Psoas muscle (tissue), 8 donors: ENCODE results near the gene TPGS1. TPM values are rescaled to one million over a fixed set of nuclear protein-coding genes. Genes with fewer than 3 reads are reported as not detected.

ENCODE experiments used
- ATAC-seq, 4 donors: fragments of 200-7000 bp; cut with Tn5 transposase; one replicate each; pipeline ENCODE4 v1.9.1; 2020; ENCODE audit warnings: moderate library complexity in 3 of 4, mild to moderate bottlenecking in 2 of 4
- DNase-seq, 2 donors: peaks; one replicate each; pipeline ENCODE4 v3.0.0-alpha.2; 2020
- H3K27ac ChIP-seq: fragments of 200-600 bp; one replicate; pipeline ENCODE4 v1.8.0; 2022
- H3K27me3 ChIP-seq, 3 donors: fragments of 200-600 bp in 1 of 3; one replicate each; pipeline versions ENCODE4 v1.6.1 to v1.8.0; 2013 to 2022; ENCODE audit warnings: low read length in 2 of 3, mild to moderate bottlenecking in 2 of 3, moderate library complexity in 1 of 3; ENCODE audit not compliant: insufficient read depth in 3 of 3
- H3K36me3 ChIP-seq, 2 donors: fragments of 200-600 bp in 1 of 2; one replicate each; pipeline versions ENCODE4 v1.6.1 to v1.8.0; 2013 to 2022; ENCODE audit warnings: low read depth in 1 of 2, mild to moderate bottlenecking in 1 of 2, moderate library complexity in 1 of 2; ENCODE audit not compliant: insufficient read depth in 1 of 2
- H3K4me1 ChIP-seq: fragments of 200-600 bp; one replicate; pipeline ENCODE4 v1.8.0; 2022
- H3K4me3 ChIP-seq: fragments of 200-600 bp; one replicate; pipeline ENCODE4 v1.8.0; 2022; ENCODE audit warnings: mild to moderate bottlenecking
- H3K9me3 ChIP-seq: fragments of 200-600 bp; one replicate; pipeline ENCODE4 v1.8.0; 2022
- WGBS, 3 donors: extraction: QIAGEN DNeasy Blood & Tissue Kit; methylation state at CpG; one replicate each; pipeline versions ENCODE4 v1.1.6 to v1.1.7; 2013; 5-methylcytosine and 5-hydroxymethylcytosine counted together
- intact Hi-C, 2 donors: fragments of 100-400 bp; cut with DNase I; formaldehyde crosslinking; loops; one replicate each; pipeline versions ENCODE4 v1.11.0 to v1.14.2; 2022
- polyA plus RNA-seq, 3 donors: library from polyadenylated mRNA; stranded (reverse); fragments of 200-250 nt; gene quantifications; one replicate each; pipeline ENCODE4 v1.2.3, GENCODE V29; 2013
- total RNA-seq, 4 donors: library from RNA; stranded (reverse); fragmentation: NEBNext Ultra II Directional in 2 of 4; extraction: Animal tissue kit (Norgen Biotek cat#: 25700) in 2 of 4; gene quantifications; one replicate each; pipeline versions ENCODE4 v1.2.1 to v1.2.4, GENCODE V29; 2021 to 2023
- TF ChIP-seq, protein P1 (sequence below): fragments of 200-600 bp; IDR thresholded peaks from one replicate; pipeline ENCODE4 v1.8.0; 2022; ENCODE audit warnings: antibody characterized with exemption
- donor health status: healthy with polysubstance abuse.
- donor health status: DM: no; HTN: no; CAD: no; lungs with moderate emphysema.
- donor health status: Bipolar disorder and iron deficiency.
- donor health status: healthy.
- donor health status: DM: yes; HTN: yes; CAD: no.
- donor health status: DM: no; HTN: no; CAD: no.
- donor health status: DM: no; HTN: no; CAD: no.
- donor health status: DM: yes; HTN: yes; CAD: no.

The TPGS1 gene
- total and polyA plus RNA-seq, 7 donors = 8.9 to 16.6 (median 10.6) TPM

DNA sequence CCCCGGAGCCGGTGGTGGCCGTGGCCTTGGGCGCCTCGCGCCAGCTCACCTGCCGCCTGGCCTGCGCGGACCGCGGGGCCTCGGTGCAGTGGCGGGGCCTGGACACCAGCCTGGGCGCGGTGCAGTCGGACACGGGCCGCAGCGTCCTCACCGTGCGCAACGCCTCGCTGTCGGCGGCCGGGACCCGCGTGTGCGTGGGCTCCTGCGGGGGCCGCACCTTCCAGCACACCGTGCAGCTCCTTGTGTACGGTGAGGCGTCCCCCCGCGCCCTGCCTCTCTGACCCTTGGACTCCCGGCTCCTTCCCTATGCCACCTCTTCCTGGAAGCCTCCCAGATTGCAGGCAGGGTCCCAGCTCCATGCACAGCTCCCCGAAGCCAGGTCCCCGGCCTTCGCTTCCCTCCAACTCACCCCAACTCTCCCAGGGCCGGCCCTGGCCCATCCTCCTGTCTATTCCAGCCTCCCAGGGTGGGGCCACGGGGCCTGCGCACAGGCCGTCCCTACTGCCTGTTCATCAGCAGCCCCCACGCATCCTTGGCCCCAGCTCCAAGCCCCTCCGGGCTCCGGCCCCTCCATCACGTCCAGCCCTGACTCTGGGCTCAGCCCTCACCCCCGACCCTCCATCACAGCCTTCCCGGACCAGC is 9.3 kb upstream of the TPGS1 start:
- TF ChIP-seq, protein P1, sequence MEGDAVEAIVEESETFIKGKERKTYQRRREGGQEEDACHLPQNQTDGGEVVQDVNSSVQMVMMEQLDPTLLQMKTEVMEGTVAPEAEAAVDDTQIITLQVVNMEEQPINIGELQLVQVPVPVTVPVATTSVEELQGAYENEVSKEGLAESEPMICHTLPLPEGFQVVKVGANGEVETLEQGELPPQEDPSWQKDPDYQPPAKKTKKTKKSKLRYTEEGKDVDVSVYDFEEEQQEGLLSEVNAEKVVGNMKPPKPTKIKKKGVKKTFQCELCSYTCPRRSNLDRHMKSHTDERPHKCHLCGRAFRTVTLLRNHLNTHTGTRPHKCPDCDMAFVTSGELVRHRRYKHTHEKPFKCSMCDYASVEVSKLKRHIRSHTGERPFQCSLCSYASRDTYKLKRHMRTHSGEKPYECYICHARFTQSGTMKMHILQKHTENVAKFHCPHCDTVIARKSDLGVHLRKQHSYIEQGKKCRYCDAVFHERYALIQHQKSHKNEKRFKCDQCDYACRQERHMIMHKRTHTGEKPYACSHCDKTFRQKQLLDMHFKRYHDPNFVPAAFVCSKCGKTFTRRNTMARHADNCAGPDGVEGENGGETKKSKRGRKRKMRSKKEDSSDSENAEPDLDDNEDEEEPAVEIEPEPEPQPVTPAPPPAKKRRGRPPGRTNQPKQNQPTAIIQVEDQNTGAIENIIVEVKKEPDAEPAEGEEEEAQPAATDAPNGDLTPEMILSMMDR = no peak
- ATAC-seq = peak in 2 of 4 donors; percentile 19 to 20
- Histone ChIP-seq H3K36me3 (no peaks in the 10 kb centered on the region), H3K4me3 (no peak overlapping the region), H3K27ac (no peak overlapping the region), H3K9me3 (no peaks in the 10 kb centered on the region), H3K27me3 (peaks cover 0 to 34% (median 22%) of the 10 kb centered on the region in 3 donors), H3K4me1 (no peaks in the 10 kb centered on the region)
- 7 to 10% (median 10%) methylated on average over 28 to 50 of the region's 50 CpGs for WGBS, 3 donors
- peak; percentile 7 to 48 for DNase-seq
- intact Hi-C loops = no loop called here

DNA sequence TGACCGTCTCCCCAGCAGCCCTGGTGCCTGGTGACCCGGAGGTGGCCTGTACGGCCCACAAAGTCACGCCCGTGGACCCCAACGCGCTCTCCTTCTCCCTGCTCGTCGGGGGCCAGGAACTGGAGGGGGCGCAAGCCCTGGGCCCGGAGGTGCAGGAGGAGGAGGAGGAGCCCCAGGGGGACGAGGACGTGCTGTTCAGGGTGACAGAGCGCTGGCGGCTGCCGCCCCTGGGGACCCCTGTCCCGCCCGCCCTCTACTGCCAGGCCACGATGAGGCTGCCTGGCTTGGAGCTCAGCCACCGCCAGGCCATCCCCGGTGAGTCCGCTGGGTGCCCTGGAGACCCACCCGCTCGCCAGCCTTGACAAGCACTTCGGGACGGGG is 8.8 kb upstream of the TPGS1 start:
- no peaks in the 10 kb centered on the region for H3K36me3 ChIP-seq
- WGBS, 3 donors = 14 to 23% (median 18%) methylated on average over 12 to 26 of the region's 26 CpGs
- no peaks in the 10 kb centered on the region for H3K9me3 ChIP-seq
- H3K4me1 ChIP-seq = no peaks in the 10 kb centered on the region
- DNase-seq (peak in 1 of 2 donors; percentile 4), ATAC-seq (no peak)
- peaks cover 0 to 34% (median 22%) of the 10 kb centered on the region in 3 donors for H3K27me3 ChIP-seq
- H3K27ac ChIP-seq = no peak overlapping the region
- TF ChIP-seq, protein P1 = no peak
- intact Hi-C loops = no loop called here
- no peak overlapping the region for H3K4me3 ChIP-seq

DNA sequence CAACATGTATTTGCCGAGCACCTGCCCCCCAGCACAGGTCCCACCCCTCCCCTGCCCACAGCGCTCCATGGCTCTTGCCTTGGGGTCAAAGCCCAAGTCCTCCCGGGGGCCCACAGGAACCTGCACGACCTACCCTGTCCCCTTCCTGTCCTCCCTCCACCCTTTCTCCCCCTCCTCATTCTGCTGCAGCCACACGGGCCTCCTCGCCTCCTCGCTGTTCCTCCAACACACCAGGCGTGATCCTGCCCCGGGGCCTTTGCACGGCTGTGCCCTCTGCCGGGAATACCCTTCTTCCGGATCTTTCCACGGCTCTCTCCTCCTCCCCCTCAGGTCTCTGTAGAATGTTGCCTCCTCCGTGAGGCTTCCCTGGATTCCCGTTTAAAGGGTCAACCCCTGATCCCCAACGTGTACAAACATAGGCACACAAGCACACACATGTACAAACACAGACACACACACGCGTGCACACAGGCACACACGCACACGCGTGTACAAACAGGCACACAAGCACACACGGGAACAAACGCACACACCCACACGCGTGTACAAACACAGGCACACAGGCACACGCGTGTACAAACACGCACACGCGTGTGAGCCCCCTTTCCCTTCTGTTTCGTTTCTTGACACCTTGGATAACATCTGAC is 8.2 kb upstream of the TPGS1 start:
- no peak for ATAC-seq
- 68 to 75% (median 74%) methylated on average over 31 of the region's 31 CpGs for WGBS, 3 donors
- no peaks in the 10 kb centered on the region for H3K4me1 ChIP-seq
- H3K9me3 ChIP-seq = no peaks in the 10 kb centered on the region
- DNase-seq = peak in 1 of 2 donors; percentile 5
- H3K27me3 ChIP-seq = peaks cover 0 to 34% (median 22%) of the 10 kb centered on the region in 3 donors
- H3K4me3 ChIP-seq = no peak overlapping the region
- no peaks in the 10 kb centered on the region for H3K36me3 ChIP-seq
- H3K27ac ChIP-seq = no peak overlapping the region
- TF ChIP-seq, protein P1 = no peak
- intact Hi-C loops = no loop called here

DNA sequence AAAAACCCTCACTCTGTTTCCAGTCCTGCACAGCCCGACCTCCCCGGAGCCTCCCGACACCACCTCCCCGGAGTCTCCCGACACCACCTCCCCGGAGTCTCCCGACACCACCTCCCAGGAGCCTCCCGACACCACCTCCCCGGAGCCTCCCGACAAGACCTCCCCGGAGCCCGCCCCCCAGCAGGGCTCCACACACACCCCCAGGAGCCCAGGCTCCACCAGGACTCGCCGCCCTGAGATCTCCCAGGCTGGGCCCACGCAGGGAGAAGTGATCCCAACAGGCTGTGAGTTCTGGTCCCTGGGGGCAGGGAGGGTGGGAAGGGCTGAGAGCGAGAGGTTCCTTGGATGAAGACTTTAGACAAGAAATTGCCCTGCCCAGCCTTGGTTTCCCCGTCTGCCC is 5.7 kb upstream of the TPGS1 start:
- H3K27ac ChIP-seq = no peak overlapping the region
- H3K36me3 ChIP-seq = no peaks in the 10 kb centered on the region
- peaks cover 4% of the 10 kb centered on the region for H3K4me1 ChIP-seq
- peaks cover 0 to 18% (median 14%) of the 10 kb centered on the region in 3 donors for H3K27me3 ChIP-seq
- H3K4me3 ChIP-seq = no peak overlapping the region
- intact Hi-C loops = no loop called here
- no peaks in the 10 kb centered on the region for H3K9me3 ChIP-seq
- peak; percentile 4 to 23 for DNase-seq
- ATAC-seq = no peak
- TF ChIP-seq, protein P1 = no peak
- WGBS, 3 donors = 78 to 81% (median 80%) methylated on average over 17 of the region's 17 CpGs
